Stimulated activated CD8-positive, alpha-beta memory T cell treated with anti-CD3 and anti-CD28 coated beads, Interleukin-15, amount 100 ng/mL, for 24 hours (primary cell): ENCODE results near the gene FBXL12.
"Not testable (repeated sequence)": the region's sequence is repeated elsewhere in the genome, so short reads cannot be mapped to it uniquely, and the experiment has no call there.

ENCODE experiments used
- DNase-seq: peaks from one replicate; pipeline ENCODE4 v3.0.0-alpha.2; 2020; ENCODE audit warnings: low read depth

FBXL12 gene

GRCh38 chr19:9792206-9793070, 26.4 kb downstream of the FBXL12 start:
- peak; percentile 56 for DNase-seq

DNA sequence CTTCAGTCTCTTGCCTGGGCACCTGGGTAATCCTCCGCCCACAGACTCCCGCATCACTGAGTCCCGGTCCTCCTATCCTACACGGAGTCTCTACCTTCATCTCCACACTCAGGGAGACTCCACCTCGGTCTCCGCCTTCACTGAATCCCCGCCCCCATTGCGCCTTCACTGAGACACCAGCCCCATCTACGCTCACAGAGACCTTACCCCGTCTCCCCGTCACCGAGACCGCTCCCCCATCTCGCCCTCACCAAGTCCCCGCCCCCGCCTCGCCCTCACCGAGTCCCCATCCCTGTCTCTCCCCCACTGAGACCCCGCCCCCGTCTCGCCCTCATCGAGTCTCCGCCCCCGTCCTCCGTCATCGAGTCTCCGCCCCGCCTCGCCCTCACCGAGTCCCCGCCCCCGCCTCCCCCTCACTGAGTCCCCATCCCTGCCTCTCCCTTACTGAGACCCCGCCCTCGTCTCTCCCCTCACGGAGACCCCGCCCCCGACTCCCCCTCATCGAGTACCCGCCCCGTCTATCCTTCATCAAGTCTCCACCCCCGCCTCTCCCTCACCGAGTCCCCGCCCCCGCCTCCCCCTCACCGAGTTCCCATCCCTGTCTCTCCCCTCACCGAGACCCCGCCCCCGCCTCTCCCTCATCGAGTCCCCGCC, 27.2 kb downstream of the FBXL12 start:
- peak; percentile 77 for DNase-seq

DNA sequence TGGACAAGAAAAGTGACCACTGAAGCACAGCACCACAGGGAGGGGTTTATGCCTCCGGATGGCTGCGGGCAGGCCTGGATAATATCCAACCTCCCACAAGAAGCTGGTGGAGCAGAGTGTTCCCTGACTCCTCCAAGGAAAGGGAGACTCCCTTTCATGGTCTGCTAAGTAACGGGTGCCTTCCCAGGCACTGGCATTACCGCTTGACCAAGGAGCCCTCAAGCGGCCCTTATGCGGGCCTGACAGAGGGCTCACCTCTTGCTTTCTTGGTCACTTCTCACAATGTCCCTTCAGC, 27.9 kb downstream of the FBXL12 start:
- not testable (repeated sequence) for DNase-seq

DNA sequence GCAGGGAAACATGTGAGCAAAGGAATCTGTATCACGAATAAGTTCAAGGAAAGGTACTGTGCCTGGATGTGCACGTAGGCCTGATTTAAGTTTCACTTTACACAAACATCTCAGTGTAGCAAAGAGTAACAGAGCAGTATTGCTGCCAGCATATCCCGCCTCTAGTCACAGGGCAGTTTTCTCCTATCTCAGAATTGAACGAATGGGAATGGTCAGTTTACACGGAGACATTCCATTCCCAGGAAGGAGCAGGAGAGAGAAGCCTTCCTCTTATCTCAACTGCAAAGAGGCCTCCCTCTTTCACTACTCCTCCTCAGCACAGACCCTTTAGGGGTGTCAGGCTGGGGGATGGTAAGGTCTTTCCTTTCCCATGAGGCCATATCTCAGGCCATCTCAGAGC, 29.3 kb downstream of the FBXL12 start:
- DNase-seq = not testable (repeated sequence)

- no peak for DNase-seq
These were observed 29.8 kb downstream of the FBXL12 start for GRCh38 chr19:9789066-9789465.

GRCh38 chr19:9788604-9789003, 30.3 kb downstream of the FBXL12 start:
- not testable (repeated sequence) for DNase-seq

DNA sequence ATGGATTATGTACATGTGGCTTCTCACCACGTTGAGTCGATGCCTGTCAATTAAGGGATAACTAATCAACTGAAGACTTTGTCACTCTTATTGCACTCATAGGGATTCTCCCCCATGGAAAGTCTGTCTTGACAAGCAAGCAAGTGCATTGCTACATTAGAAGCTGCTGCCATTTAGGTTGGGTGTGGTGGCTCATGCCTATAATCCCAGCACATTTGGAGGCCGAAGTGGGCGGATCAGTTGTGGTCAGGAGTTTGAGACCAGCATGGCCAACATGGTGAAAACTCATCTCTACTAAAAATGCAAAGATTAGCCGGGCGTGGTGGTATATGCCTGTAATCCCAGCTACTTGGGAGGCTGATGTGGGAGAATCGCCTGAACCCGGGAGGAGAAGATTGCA, 32.1 kb downstream of the FBXL12 start:
- no peak for DNase-seq

DNA sequence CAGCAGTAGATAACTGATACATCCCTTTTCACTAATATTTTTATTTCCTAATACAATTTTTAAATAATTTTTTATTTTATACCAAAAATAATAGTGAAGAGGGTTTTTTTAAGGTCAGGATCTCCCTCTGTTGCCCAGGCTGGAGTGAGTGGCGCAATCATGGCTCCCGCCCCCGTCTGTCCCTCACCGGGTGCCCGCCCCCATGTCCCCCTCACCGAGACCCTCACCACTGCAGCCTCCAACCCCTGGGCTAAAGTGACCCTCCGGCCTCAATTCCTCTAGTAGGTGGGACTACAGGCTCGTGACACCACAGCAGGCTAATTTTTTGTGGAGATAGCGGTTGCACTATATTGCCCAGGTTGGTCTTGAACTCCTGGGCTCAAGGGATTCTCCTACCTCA, 32.5 kb downstream of the FBXL12 start:
- no peak for DNase-seq

DNA sequence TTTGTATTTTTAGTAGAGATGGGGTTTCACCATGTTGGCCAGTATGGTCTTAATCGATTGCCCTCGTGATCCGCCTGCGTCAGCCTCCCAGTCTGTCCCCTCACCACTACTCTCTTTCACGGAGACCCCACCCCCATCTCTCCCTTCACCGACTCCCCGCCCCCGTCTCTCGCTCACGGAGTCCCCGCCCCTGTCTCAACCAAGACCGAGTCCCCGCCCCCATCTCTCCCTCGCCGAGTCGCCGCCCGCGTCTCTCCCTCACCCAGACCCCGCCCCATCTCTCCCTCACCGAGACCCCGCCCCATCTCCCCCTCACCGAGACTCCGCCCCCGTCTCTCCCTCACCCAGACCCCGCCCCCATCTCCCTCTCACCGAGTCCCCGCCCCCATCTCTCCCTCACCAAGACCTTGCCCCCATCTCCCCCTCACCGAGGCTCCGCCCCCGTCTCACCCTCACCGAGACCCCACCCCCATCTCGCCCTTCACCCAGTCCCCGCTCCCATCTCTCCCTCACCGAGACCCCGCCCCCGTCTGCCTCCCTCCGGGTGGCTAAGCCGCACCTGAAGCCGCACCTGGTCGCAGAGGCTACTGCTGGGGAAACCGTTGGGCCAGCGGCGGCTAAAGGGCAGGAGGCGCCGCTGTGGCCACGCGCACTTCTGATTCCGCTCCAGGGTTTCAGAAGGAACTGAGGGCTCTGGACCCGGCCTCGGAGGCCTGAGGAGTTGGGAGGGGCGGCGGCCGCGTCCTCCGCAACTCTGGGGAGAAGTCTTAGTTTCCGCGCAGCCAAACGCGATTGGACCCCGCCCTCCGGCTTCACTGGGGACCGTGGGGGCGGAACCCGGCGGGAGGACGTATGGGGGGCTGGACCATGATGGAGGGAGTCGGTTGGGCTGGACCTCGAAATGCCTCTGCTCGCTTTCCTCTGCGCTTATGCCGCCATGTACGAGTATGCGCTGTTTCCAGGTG, 33.2 kb downstream of the FBXL12 start:
- DNase-seq = peak; percentile 83

DNA sequence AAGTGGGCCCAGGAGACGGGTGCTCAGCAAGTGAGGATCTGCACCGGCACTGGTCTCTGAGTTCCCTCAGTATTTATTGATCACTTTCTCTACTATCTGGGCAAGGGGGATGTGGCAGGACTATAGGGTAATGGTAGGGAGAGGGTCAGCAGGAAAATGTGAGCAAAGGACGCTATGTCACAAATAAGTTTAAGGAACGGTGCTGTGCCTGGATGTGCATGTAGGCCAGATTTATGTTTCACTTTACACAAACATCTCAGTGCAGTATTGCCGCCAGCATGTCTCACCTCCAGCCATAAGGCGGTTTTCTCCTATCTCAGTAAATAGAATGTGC, 34.7 kb downstream of the FBXL12 start:
- not testable (repeated sequence) for DNase-seq

GRCh38 chr19:9782338-9782737, 36.5 kb downstream of the FBXL12 start:
- no peak for DNase-seq

DNA sequence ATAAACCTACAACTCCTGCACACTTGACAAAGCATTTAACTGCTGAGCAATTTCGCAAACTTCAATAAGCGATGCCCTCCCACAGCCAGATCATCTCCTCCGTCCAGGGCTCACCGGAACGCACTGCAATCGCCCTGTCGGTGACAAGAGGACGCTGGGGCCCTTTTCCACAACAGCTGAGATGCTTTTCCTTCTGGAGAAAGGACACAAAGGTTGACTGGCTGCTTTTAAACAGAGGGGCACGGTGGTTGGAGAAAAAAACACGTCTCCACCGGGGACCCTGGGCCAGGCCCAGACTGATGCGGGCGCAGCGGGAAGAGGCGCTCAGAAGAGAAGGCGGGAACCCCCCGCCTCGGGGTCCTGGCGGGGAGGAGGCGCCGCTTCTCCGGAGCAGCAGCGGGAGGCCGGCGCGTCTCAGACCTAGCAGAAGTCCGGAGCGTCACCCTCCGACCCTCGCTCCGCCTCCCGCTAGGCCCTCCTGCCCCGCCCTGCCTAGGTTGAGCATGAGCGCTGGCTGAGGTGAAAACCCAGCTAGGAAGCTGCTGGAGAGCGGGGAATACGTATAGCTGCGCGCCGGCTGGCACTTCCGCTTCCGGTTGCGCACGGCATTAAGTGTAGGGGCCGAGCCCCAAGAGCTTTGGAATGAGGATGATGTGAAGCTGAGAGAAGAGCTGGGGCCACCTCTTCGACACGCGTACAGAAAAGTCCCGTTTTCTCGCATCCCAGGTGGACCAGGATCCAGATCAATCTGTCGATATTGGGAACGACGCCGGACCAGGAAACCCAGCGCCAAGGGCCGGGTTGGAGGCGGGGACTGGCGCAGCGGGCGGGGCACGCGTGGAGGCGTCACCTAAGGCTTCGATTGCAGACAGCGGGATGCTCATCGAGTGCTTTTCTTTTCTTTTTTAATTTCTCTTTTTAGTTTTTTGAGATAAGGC, 50.4 kb downstream of the FBXL12 start, which contains the start of gene ZNF846:
ZNF846 (minus strand) TSS at position 564 of the 938 bp plus-strand sequence. CDS start 3,788 bp downstream, outside the sequence.
- peak; percentile 85 for DNase-seq
